Mucosa of descending colon (tissue), 3 donors: ENCODE data around the gene AURKA. TPM values are rescaled to one million over a fixed set of nuclear protein-coding genes. Genes with fewer than 3 reads are reported as not detected.

Experiments used
- ATAC-seq: fragments of 200-7000 bp; cut with Tn5 transposase; one replicate; pipeline ENCODE4 v1.9.1; 2020; ENCODE audit warnings: mild to moderate bottlenecking, moderate library complexity
- DNase-seq, 3 donors: peaks; one replicate each; pipeline ENCODE4 v3.0.0-alpha.2; 2020
- H3K36me3 ChIP-seq: fragments of 200-600 bp; one replicate; pipeline ENCODE4 v1.8.0; 2021; ENCODE audit warnings: low read depth, mild to moderate bottlenecking
- H3K4me1 ChIP-seq: fragments of 200-600 bp; one replicate; pipeline ENCODE4 v1.8.0; 2021; ENCODE audit warnings: low read depth, mild to moderate bottlenecking
- H3K4me3 ChIP-seq: fragments of 200-600 bp; one replicate; pipeline ENCODE4 v1.8.0; 2021; ENCODE audit warnings: mild to moderate bottlenecking
- H3K9me3 ChIP-seq: fragments of 200-600 bp; one replicate; pipeline ENCODE4 v1.8.0; 2021; ENCODE audit warnings: mild to moderate bottlenecking
- CTCF ChIP-seq: fragments of 200-600 bp; IDR thresholded peaks from one replicate; pipeline ENCODE4 v1.8.0; 2022; ENCODE audit warnings: antibody characterized with exemption, mild to moderate bottlenecking
- intact Hi-C, 2 donors: fragments of 100-400 bp; cut with DNase I in 1 of 2; cut with micrococcal nuclease in 1 of 2; formaldehyde crosslinking; loops; one replicate each; pipeline versions ENCODE4 v1.11.0 to v1.11.1; 2022; cut with DNase I, micrococcal nuclease
- total RNA-seq, 3 donors: library from RNA; stranded (reverse); fragmentation: NEBNext Ultra II Directional in 2 of 3; extraction: Animal tissue kit (Norgen Biotek cat#: 25700) in 2 of 3; gene quantifications; one replicate each; pipeline versions ENCODE4 v1.2.1 to v1.2.4, GENCODE V29; 2021 to 2023
- donor health status: DM: no; HTN: no; CAD: no; lungs with moderate emphysema.
- donor health status: DM: no; HTN: no; CAD: no.
- donor health status: DM: no; HTN: yes; CAD: no.

AURKA gene
- total RNA-seq, 3 donors from 2014 or later, result 7.9 to 24.8 (median 11.2) TPM

DNA sequence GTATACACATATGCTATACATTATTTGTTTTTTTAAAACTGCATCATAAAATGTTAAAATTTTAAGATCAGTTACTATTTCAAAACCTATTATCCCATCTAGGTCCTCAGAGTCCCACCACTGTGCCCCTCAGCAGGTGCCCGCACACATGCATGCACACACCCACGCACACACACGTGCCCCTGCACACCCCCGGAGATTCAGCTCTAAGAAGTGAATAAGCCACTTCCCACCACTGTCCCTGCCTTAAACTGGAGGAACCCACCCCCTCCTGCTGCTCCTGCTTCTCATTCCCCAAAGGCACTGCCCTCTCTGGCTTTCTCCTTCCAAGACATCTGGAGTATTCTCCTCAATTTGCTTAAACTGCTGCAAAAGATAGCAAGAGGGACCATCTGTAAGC, 38.7 kb downstream of the AURKA start:
- Histone ChIP-seq H3K9me3 (no peaks in the 10 kb centered on the region), H3K4me3 (no peak overlapping the region), H3K4me1 (no peaks in the 10 kb centered on the region), H3K36me3 (no peaks in the 10 kb centered on the region)
- intact Hi-C loops, result no loop called here
- ATAC-seq, result no peak
- no peak for DNase-seq
- no peak for TF ChIP-seq CTCF

GRCh38 chr20:56352345-56353055, 39.5 kb downstream of the AURKA start:
- ATAC-seq (no peak), DNase-seq (no peak)
- H3K36me3 ChIP-seq, result no peaks in the 10 kb centered on the region
- no peak overlapping the region for H3K4me3 ChIP-seq
- no peak for TF ChIP-seq CTCF
- intact Hi-C loops, result no loop called here
- no peaks in the 10 kb centered on the region for H3K9me3 ChIP-seq
- no peaks in the 10 kb centered on the region for H3K4me1 ChIP-seq

GRCh38 chr20:56350842-56351241, 41.2 kb downstream of the AURKA start:
- no peaks in the 10 kb centered on the region for H3K36me3 ChIP-seq
- H3K4me3 ChIP-seq, result no peak overlapping the region
- ATAC-seq, result no peak
- no peaks in the 10 kb centered on the region for H3K9me3 ChIP-seq
- DNase-seq, result no peak
- no peak for TF ChIP-seq CTCF
- no peaks in the 10 kb centered on the region for H3K4me1 ChIP-seq
- intact Hi-C loops, result no loop called here

GRCh38 chr20:56348746-56349145, 43.3 kb downstream of the AURKA start:
- ATAC-seq, result no peak
- TF ChIP-seq CTCF, result no peak
- Histone ChIP-seq H3K4me3 (no peak overlapping the region), H3K4me1 (no peaks in the 10 kb centered on the region), H3K36me3 (no peaks in the 10 kb centered on the region), H3K9me3 (no peaks in the 10 kb centered on the region)
- intact Hi-C loops, result no loop called here
- no peak for DNase-seq

DNA sequence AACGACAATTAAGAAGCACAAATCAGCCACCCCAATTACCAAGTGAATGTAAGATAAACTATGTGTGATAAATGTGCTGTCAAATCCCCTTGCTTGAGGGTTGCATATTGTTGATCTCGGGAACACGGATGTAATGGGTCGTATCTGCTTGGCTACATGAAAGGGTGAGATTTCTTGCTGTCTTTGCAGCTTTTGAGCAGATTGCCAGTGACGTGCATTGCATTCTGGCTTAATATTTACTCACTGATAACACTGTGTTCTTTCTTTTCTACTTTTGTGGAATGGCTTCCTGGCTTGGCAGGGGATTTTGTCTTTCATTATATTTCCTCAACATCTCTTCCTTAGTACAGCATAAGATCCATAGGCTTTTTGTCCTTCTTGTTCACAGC, 43.7 kb downstream of the AURKA start:
- H3K36me3 ChIP-seq, result no peaks in the 10 kb centered on the region
- peak; percentile 46 for ATAC-seq
- no peak for TF ChIP-seq CTCF
- no peak overlapping the region for H3K4me3 ChIP-seq
- no peaks in the 10 kb centered on the region for H3K4me1 ChIP-seq
- intact Hi-C loops, result no loop called here
- no peak for DNase-seq
- H3K9me3 ChIP-seq, result no peaks in the 10 kb centered on the region
